Smooth muscle cell (in vitro differentiated cells): ENCODE measurements around the gene GNGT2. TPM values are rescaled to one million over a fixed set of nuclear protein-coding genes. Genes with fewer than 3 reads are reported as not detected.
A peak's percentile ranks its signal among the peaks of the same experiment; 100 is the strongest.

Experiments
- DNase-seq: peaks from one replicate; lab custom pipeline; 2025; ENCODE audit not compliant: unreplicated experiment; lab: John Stamatoyannopoulos, UW
- H2AFZ ChIP-seq: fragments of 200-600 bp; sonication (generic); 2 replicates; pipeline ENCODE4 v1.6.0; 2016; ENCODE audit warnings: antibody characterized with exemption, low read depth, mild to moderate bottlenecking
- H3F3A ChIP-seq: fragments of 200-600 bp; sonication (generic); 2 replicates; pipeline ENCODE4 v1.6.0; 2017; ENCODE audit warnings: antibody characterized with exemption, low read depth
- H3K27ac ChIP-seq: fragments of 200-600 bp; sonication (generic); 2 replicates; pipeline ENCODE4 v1.5.1; 2016; ENCODE audit warnings: low read depth, mild to moderate bottlenecking
- H3K27me3 ChIP-seq: fragments of 200-600 bp; sonication (generic); 2 replicates; pipeline ENCODE4 v1.6.1; 2016; ENCODE audit warnings: low read depth, mild to moderate bottlenecking
- H3K36me3 ChIP-seq: fragments of 200-600 bp; sonication (generic); 2 replicates; pipeline ENCODE4 v1.5.1; 2016; ENCODE audit warnings: low read depth
- H3K4me1 ChIP-seq: fragments of 200-600 bp; sonication (generic); 2 replicates; pipeline ENCODE4 v1.5.1; 2016; ENCODE audit warnings: low read depth
- H3K4me2 ChIP-seq: fragments of 200-600 bp; sonication (generic); 2 replicates; pipeline ENCODE4 v1.6.0; 2016; ENCODE audit warnings: mild to moderate bottlenecking
- H3K4me3 ChIP-seq: fragments of 200-600 bp; sonication (generic); 2 replicates; pipeline ENCODE4 v1.5.1; 2016; ENCODE audit warnings: mild to moderate bottlenecking
- H3K79me2 ChIP-seq: fragments of 200-600 bp; sonication (generic); 2 replicates; pipeline ENCODE4 v1.6.0; 2016; ENCODE audit warnings: low read depth, mild to moderate bottlenecking
- H3K9ac ChIP-seq: fragments of 200-600 bp; sonication (generic); 2 replicates; pipeline ENCODE4 v1.6.0; 2016; ENCODE audit warnings: low read depth
- H3K9me3 ChIP-seq: fragments of 200-600 bp; sonication (generic); replicated peaks from 2 replicates; pipeline ENCODE4 v1.5.1; 2016; ENCODE audit warnings: low read depth
- H4K20me1 ChIP-seq: fragments of 200-600 bp; sonication (generic); 2 replicates; pipeline ENCODE4 v1.6.0; 2016; ENCODE audit warnings: low read depth
- CTCF ChIP-seq: fragments of 200-600 bp; sonication (generic); IDR thresholded peaks from 2 replicates; pipeline ENCODE4 v1.5.1; 2017; ENCODE audit warnings: borderline replicate concordance, mild to moderate bottlenecking, antibody characterized with exemption; ENCODE audit not compliant: insufficient read depth, poor library complexity, severe bottlenecking
- WGBS: methylation state at CpG from one replicate; pipeline ENCODE4 v1.1.7; 2016; ENCODE audit warnings: low lambda C conversion rate; 5-methylcytosine and 5-hydroxymethylcytosine counted together
- polyA plus RNA-seq: library from polyadenylated mRNA; unstranded; fragments of >200 nt; fragmentation: Nextera tagmentation; extraction: Ambion mirVana; gene quantifications from 2 replicates; pipeline ENCODE4 v1.2.1, GENCODE V29; 2016
- total RNA-seq: library from RNA; depleted of rRNA; stranded (reverse); fragments of >200 nt; gene quantifications from 2 replicates; pipeline ENCODE4 v1.2.3, GENCODE V29; 2014

Gene GNGT2
- total and polyA plus RNA-seq, 2 experiments from 2014 or later: 0.75 to 0.81 TPM

GRCh38 chr17:49162866-49163265, 47.5 kb downstream of the GNGT2 start:
- Histone ChIP-seq H3K9ac (no peak overlapping the region), H3K4me2 (no peak overlapping the region), H2AFZ (no peak overlapping the region), H3K36me3 (no peaks in the 10 kb centered on the region), H3K9me3 (no peaks in the 10 kb centered on the region), H3K4me1 (no peaks in the 10 kb centered on the region), H3K27ac (no peak overlapping the region), H3K4me3 (no peak overlapping the region), H3K27me3 (peaks cover 19% of the 10 kb centered on the region), H3K79me2 (no peaks in the 10 kb centered on the region), H4K20me1 (no peaks in the 10 kb centered on the region), H3F3A (no peaks in the 10 kb centered on the region)
- no peak for TF ChIP-seq CTCF
- DNase-seq: no peak
- WGBS: 94% methylated on average over 4 of the region's 4 CpGs

- Histone ChIP-seq H3K4me1 (no peaks in the 10 kb centered on the region), H3K4me2 (peak overlapping the region; percentile 43), H3K9ac (no peak overlapping the region), H3K9me3 (no peaks in the 10 kb centered on the region), H3K79me2 (no peaks in the 10 kb centered on the region), H4K20me1 (no peaks in the 10 kb centered on the region), H3K27ac (no peak overlapping the region), H3K4me3 (no peak overlapping the region), H3K36me3 (no peaks in the 10 kb centered on the region), H3F3A (no peaks in the 10 kb centered on the region), H2AFZ (no peak overlapping the region), H3K27me3 (no peaks in the 10 kb centered on the region)
- no peak for DNase-seq
- 21% methylated on average over 8 of the region's 8 CpGs for WGBS
- no peak for TF ChIP-seq CTCF
Observed at GRCh38 chr17:49157784-49158183, 52.6 kb downstream of the GNGT2 start.

DNA sequence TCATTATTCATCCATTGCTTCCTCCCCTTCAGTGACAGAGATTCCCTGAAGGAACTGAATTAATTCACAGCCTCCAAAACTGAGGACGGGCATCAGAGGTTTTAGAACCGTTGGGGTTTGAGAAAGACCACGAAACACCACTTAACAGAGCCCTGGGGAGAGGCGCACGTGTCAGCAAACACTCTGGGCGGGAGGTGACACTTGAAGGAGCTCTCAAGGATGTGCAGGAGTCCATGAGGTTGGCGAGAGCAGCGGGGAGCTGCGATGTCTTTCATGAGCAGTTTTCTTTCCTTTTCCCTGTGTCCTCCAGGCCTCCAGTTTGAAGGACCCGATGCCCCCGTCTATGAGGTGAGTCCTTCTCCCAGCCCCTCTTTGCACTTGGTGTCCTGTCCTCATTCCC, 54.1 kb downstream of the GNGT2 start:
- H3K4me3 ChIP-seq: no peak overlapping the region
- no peaks in the 10 kb centered on the region for H3K27me3 ChIP-seq
- H2AFZ ChIP-seq: no peak overlapping the region
- no peaks in the 10 kb centered on the region for H3K79me2 ChIP-seq
- H3K4me1 ChIP-seq: no peaks in the 10 kb centered on the region
- H3K36me3 ChIP-seq: no peaks in the 10 kb centered on the region
- DNase-seq: no peak
- no peak for TF ChIP-seq CTCF
- H3K27ac ChIP-seq: no peak overlapping the region
- no peak overlapping the region for H3K9ac ChIP-seq
- no peak overlapping the region for H3K4me2 ChIP-seq
- H4K20me1 ChIP-seq: no peaks in the 10 kb centered on the region
- H3F3A ChIP-seq: no peaks in the 10 kb centered on the region
- WGBS: 94% methylated on average over 11 of the region's 11 CpGs
- H3K9me3 ChIP-seq: no peaks in the 10 kb centered on the region

Other genes starting within 250 kb of the GNGT2 start
- gene GIP, start 242.0 kb downstream of the GNGT2 start, total RNA-seq: not detected in 2 replicates
- 1.6 and 1.9 TPM in 2 replicates for gene GIP, start 242.0 kb downstream of the GNGT2 start, polyA plus RNA-seq
- gene IGF2BP1, start 213.2 kb downstream of the GNGT2 start, total RNA-seq: 51.0 and 54.6 TPM in 2 replicates
- gene IGF2BP1, start 213.2 kb downstream of the GNGT2 start, polyA plus RNA-seq: 49.7 and 51.4 TPM in 2 replicates
- 0.13 and 0.49 TPM in 2 replicates for gene B4GALNT2, start 77.8 kb downstream of the GNGT2 start, total RNA-seq
- gene B4GALNT2, start 77.8 kb downstream of the GNGT2 start, polyA plus RNA-seq: 0.11 and 0.31 TPM in 2 replicates
- gene ABI3, start 133 bp upstream of the GNGT2 start, total RNA-seq: 0.22 and 1.9 TPM in 2 replicates
- 0.67 and 1.7 TPM in 2 replicates for gene ABI3, start 133 bp upstream of the GNGT2 start, polyA plus RNA-seq
- gene PHOSPHO1, start 20.2 kb upstream of the GNGT2 start, total RNA-seq: 3.0 and 4.1 TPM in 2 replicates
- gene PHOSPHO1, start 20.2 kb upstream of the GNGT2 start, polyA plus RNA-seq: 4.2 and 8.7 TPM in 2 replicates
- gene ZNF652, start 151.7 kb upstream of the GNGT2 start, total RNA-seq: 42.5 and 48.8 TPM in 2 replicates
- gene ZNF652, start 151.7 kb upstream of the GNGT2 start, polyA plus RNA-seq: 18.3 and 27.4 TPM in 2 replicates
- gene PHB1, start 204.3 kb upstream of the GNGT2 start, total RNA-seq: 80.8 and 90.1 TPM in 2 replicates
- gene PHB1, start 204.3 kb upstream of the GNGT2 start, polyA plus RNA-seq: 181 and 184 TPM in 2 replicates